ENCODE data around the gene RNF207. TPM values are rescaled to one million over a fixed set of nuclear protein-coding genes. Genes with fewer than 3 reads are reported as not detected.

RNF207 gene
- total and polyA plus RNA-seq, 2 of the 13 experiments (the other 11 are each of a cell fraction or from before 2014, with no cell fraction given) = 9.8 to 15.9 TPM

DNA sequence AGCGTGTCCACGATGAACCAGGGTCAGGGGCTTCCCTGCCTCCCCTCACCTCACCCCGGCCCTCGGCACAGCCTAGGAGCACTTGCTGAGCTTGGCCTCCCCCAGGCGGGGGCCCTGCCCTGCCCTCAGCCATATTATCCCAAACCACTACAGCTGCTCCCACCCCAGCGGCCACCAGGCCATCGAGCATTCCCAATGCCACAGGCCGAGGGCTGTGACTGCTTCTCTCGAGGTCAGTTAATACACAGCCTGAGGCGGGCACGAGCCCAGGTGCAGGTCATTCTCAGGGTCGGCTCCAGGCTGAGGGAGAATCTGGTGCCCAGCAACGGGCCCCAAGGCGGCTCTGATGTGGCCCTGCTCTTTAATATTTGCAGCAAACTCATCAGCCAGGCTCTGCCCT, 63.4 kb downstream of the RNF207 start:
- H3K27ac ChIP-seq (ENCODE audit: extremely low read length, insufficient read depth, low read length) = no peak overlapping the region
- CTCF ChIA-PET (ENCODE audit: low intra/inter-chr PET ratio, low total read pairs) = no interaction called here
- FAIRE-seq (no peak), DNase-seq (ENCODE audit: low spot score) (no peak), ATAC-seq (no peak)
- in situ Hi-C loops (cut with HindIII; ENCODE audit: extremely low pct_ligation_motif_present, low pct_unique_long_range_greater_than_20kb) (no loop called here), intact Hi-C loops (cut with micrococcal nuclease; ENCODE audit: unreplicated experiment) (no loop called here)
- H3K4me1 ChIP-seq (ENCODE audit: insufficient read depth, low read length) = peaks cover 11% of the 10 kb centered on the region
- no peaks in the 10 kb centered on the region; a peak in 1 of 5 replicates for H3K27me3 ChIP-seq (ENCODE audit: control insufficient read depth in 1 of 2, insufficient read depth in 2 of 2, low read length in 2 of 2)
- H2AFZ ChIP-seq (ENCODE audit: low read length) = no peak overlapping the region
- no peaks in the 10 kb centered on the region for H3K79me2 ChIP-seq (ENCODE audit: insufficient read depth, low read length)
- H3K9me3 ChIP-seq (ENCODE audit: low read length) = no peaks in the 10 kb centered on the region
- H3K4me2 ChIP-seq (ENCODE audit: low read depth, low read length) = no peak overlapping the region
- POLR2A ChIA-PET = no interaction called here
- no TSS peak for BruUV-seq (replicated peaks)
- no peak for TF ChIP-seq ZBTB7A (CRISPR knock-in tag; IDR thresholded peaks at IDR 0.05)
- no peak for TF ChIP-seq DNMT1 (CRISPR knock-in tag; IDR thresholded peaks at IDR 0.05)
- TF ChIP-seq, protein P1, sequence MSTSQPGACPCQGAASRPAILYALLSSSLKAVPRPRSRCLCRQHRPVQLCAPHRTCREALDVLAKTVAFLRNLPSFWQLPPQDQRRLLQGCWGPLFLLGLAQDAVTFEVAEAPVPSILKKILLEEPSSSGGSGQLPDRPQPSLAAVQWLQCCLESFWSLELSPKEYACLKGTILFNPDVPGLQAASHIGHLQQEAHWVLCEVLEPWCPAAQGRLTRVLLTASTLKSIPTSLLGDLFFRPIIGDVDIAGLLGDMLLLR (CRISPR knock-in tag; IDR thresholded peaks at IDR 0.05) = no peak
- no peak for TF ChIP-seq ZBTB8A (CRISPR knock-in tag; IDR thresholded peaks at IDR 0.05; ENCODE audit: borderline replicate concordance, low read depth)
- no peaks in the 10 kb centered on the region for H4K20me1 ChIP-seq (ENCODE audit: insufficient read depth, low read length)
- 95% methylated on average over 7 of the region's 14 CpGs for WGBS (ENCODE audit: low lambda C conversion rate)
- 0 out of 5 replicates have a peak, but pooled peaks cover 1 to 6% of the 10 kb centered on the region in 2 experiments for H3K36me3 ChIP-seq (replicated peaks in 1 of 2; ENCODE audit: control insufficient read depth in 1 of 2, insufficient read depth in 2 of 2, low read length in 2 of 2)
- no peak overlapping the region for H3K4me3 ChIP-seq (replicated peaks in 1 of 3; ENCODE audit: insufficient read depth in 1 of 3, low read depth in 2 of 3, low read length in 3 of 3)
- no peak overlapping the region for H3K9ac ChIP-seq (ENCODE audit: insufficient read depth, low read depth, low read length)

DNA sequence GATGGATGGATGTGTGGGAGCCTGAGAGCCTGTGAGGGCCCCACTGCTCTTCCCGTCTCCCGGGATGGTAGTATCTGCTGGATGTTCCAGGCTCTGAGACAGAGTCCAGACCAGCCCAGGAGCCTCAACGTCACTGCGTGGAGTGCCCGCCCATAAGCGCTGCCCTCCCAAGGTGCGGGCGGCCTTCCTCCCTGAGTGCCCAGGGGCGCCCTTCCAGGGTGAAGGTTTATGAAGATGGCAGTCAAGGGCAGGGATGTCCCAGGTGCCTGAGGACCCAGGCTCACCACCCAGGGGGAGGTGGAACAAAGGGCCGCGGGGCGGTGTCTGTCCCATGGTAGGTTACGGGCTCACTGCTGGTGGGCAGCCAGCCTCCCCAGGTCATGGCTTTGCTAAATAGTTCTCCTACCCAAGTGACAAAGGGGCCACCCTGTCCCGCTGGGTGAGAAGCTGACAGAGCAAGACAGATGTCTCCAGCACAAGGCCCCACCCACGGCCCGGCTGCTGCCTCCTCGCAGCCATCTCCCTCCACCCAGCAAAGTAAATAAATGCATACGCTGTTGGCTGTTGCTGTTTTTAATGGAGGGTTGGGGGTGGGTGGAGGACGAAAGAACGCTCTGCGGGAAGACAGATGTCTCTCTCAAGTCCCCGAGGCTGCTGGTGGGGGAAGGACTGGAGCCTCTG, 63.9 kb downstream of the RNF207 start:
- 94% methylated on average over 18 of the region's 22 CpGs for WGBS (ENCODE audit: low lambda C conversion rate)
- no peak overlapping the region for H3K9ac ChIP-seq (ENCODE audit: insufficient read depth, low read depth, low read length)
- peaks cover 8% of the 10 kb centered on the region for H3K4me1 ChIP-seq (ENCODE audit: insufficient read depth, low read length)
- no peak overlapping the region for H3K4me3 ChIP-seq (replicated peaks in 1 of 3; ENCODE audit: insufficient read depth in 1 of 3, low read depth in 2 of 3, low read length in 3 of 3)
- ChIA-PET POLR2A (no interaction called here), CTCF (ENCODE audit: low intra/inter-chr PET ratio, low total read pairs) (no interaction called here)
- in situ Hi-C loops (cut with HindIII; ENCODE audit: extremely low pct_ligation_motif_present, low pct_unique_long_range_greater_than_20kb) (no loop called here), intact Hi-C loops (cut with micrococcal nuclease; ENCODE audit: unreplicated experiment) (no loop called here)
- peak; percentile 18 for TF ChIP-seq AGO2 (optimal IDR thresholded peaks at IDR 0.05; ENCODE audit: low read depth, low read length)
- TF ChIP-seq, protein P2, sequence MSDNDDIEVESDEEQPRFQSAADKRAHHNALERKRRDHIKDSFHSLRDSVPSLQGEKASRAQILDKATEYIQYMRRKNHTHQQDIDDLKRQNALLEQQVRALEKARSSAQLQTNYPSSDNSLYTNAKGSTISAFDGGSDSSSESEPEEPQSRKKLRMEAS (IDR thresholded peaks at IDR 0.05) = no peak
- no peak for TF ChIP-seq ZNF432 (CRISPR knock-in tag; IDR thresholded peaks at IDR 0.05; ENCODE audit: borderline replicate concordance)
- no peak for TF ChIP-seq ZNF260 (CRISPR knock-in tag; IDR thresholded peaks at IDR 0.05; ENCODE audit: borderline replicate concordance, low read depth)
- no peak for TF ChIP-seq MAFK (conservative IDR thresholded peaks at IDR 0.05 in 1 of 2, IDR thresholded peaks at IDR 0.05 in 1 of 2; ENCODE audit: low read length in 2 of 2)
- no peak for TF ChIP-seq ZKSCAN1 (IDR thresholded peaks at IDR 0.05; ENCODE audit: low read length)
- TF ChIP-seq CBFB (CRISPR knock-in tag; IDR thresholded peaks at IDR 0.05) = no peak
- TF ChIP-seq, protein P3, sequence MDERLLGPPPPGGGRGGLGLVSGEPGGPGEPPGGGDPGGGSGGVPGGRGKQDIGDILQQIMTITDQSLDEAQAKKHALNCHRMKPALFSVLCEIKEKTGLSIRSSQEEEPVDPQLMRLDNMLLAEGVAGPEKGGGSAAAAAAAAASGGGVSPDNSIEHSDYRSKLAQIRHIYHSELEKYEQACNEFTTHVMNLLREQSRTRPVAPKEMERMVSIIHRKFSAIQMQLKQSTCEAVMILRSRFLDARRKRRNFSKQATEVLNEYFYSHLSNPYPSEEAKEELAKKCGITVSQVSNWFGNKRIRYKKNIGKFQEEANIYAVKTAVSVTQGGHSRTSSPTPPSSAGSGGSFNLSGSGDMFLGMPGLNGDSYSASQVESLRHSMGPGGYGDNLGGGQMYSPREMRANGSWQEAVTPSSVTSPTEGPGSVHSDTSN (CRISPR knock-in tag; IDR thresholded peaks at IDR 0.05) = no peak
- no peak overlapping the region for H3K27ac ChIP-seq (ENCODE audit: extremely low read length, insufficient read depth, low read length)
- no peak for DNase-seq (ENCODE audit: low spot score)
- no peak for ATAC-seq
- no peaks in the 10 kb centered on the region for H3K79me2 ChIP-seq (ENCODE audit: insufficient read depth, low read length)
- no peak overlapping the region for H3K4me2 ChIP-seq (ENCODE audit: low read depth, low read length)
- no peak for FAIRE-seq
- no peak overlapping the region for H2AFZ ChIP-seq (ENCODE audit: low read length)
- H3K27me3 ChIP-seq (ENCODE audit: control insufficient read depth in 1 of 2, insufficient read depth in 2 of 2, low read length in 2 of 2) = no peaks in the 10 kb centered on the region; a peak in 1 of 5 replicates
- H3K36me3 ChIP-seq (replicated peaks in 1 of 2; ENCODE audit: control insufficient read depth in 1 of 2, insufficient read depth in 2 of 2, low read length in 2 of 2) = 0 out of 5 replicates have a peak, but pooled peaks cover 1 to 6% of the 10 kb centered on the region in 2 experiments
- no TSS peak for BruUV-seq (replicated peaks)
- no peaks in the 10 kb centered on the region for H4K20me1 ChIP-seq (ENCODE audit: insufficient read depth, low read length)
- no peaks in the 10 kb centered on the region for H3K9me3 ChIP-seq (ENCODE audit: low read length)
